Measurements from ENCODE around the gene HHAT. TPM values are rescaled to one million over a fixed set of nuclear protein-coding genes. Genes with fewer than 3 reads are reported as not detected.

The HHAT gene
- total and polyA plus RNA-seq, 7 donors, result 0.11 to 0.64 (median 0.16) TPM

GRCh38 chr1:210541680-210542358 lies 213.1 kb downstream of the HHAT start:
- no peaks in the 10 kb centered on the region for H3K36me3 ChIP-seq (ENCODE audit: insufficient read depth in 1 of 2, low read depth in 1 of 2)
- no peak for TF ChIP-seq CTCF (IDR thresholded peaks at IDR 0.05)
- WGBS, 3 donors, result 46 to 72% (median 63%) methylated on average over 6 of the region's 6 CpGs
- DNase-seq (no peak), ATAC-seq (no peak)
- no peaks in the 10 kb centered on the region for H3K27me3 ChIP-seq (ENCODE audit: insufficient read depth in 3 of 3, low read length in 2 of 3)
- no peaks in the 10 kb centered on the region for H3K4me1 ChIP-seq
- no peak overlapping the region for H3K27ac ChIP-seq
- intact Hi-C loops (cut with DNase I), result no loop called here
- H3K4me3 ChIP-seq, result no peak overlapping the region
- H3K9me3 ChIP-seq, result no peaks in the 10 kb centered on the region

- Histone ChIP-seq H3K9me3 (no peaks in the 10 kb centered on the region), H3K4me3 (no peak overlapping the region), H3K36me3 (ENCODE audit: insufficient read depth in 1 of 2, low read depth in 1 of 2) (no peaks in the 10 kb centered on the region), H3K27ac (no peak overlapping the region), H3K27me3 (ENCODE audit: insufficient read depth in 3 of 3, low read length in 2 of 3) (no peaks in the 10 kb centered on the region), H3K4me1 (no peaks in the 10 kb centered on the region)
- intact Hi-C loops (cut with DNase I), result no loop called here
- TF ChIP-seq CTCF (IDR thresholded peaks at IDR 0.05), result no peak
- ATAC-seq (no peak), DNase-seq (no peak)
- WGBS, 3 donors, result 90 to 93% (median 93%) methylated on average over 5 of the region's 5 CpGs
Measured at GRCh38 chr1:210551899-210552298, 223.2 kb downstream of the HHAT start.

GRCh38 chr1:210553711-210554110 lies 225.0 kb downstream of the HHAT start:
- intact Hi-C loops (cut with DNase I), result no loop called here
- TF ChIP-seq CTCF (IDR thresholded peaks at IDR 0.05), result no peak
- Histone ChIP-seq H3K4me1 (no peaks in the 10 kb centered on the region), H3K4me3 (no peak overlapping the region), H3K36me3 (ENCODE audit: insufficient read depth in 1 of 2, low read depth in 1 of 2) (no peaks in the 10 kb centered on the region), H3K27ac (no peak overlapping the region), H3K27me3 (ENCODE audit: insufficient read depth in 3 of 3, low read length in 2 of 3) (no peaks in the 10 kb centered on the region), H3K9me3 (no peaks in the 10 kb centered on the region)
- DNase-seq (no peak), ATAC-seq (no peak)
- 67 to 69% (median 68%) methylated on average over 5 of the region's 5 CpGs for WGBS, 3 donors

- no peak for TF ChIP-seq CTCF (IDR thresholded peaks at IDR 0.05)
- DNase-seq (no peak), ATAC-seq (no peak)
- no peaks in the 10 kb centered on the region for H3K36me3 ChIP-seq (ENCODE audit: insufficient read depth in 1 of 2, low read depth in 1 of 2)
- no peaks in the 10 kb centered on the region for H3K9me3 ChIP-seq
- 92 to 97% (median 95%) methylated on average over 5 of the region's 5 CpGs for WGBS, 3 donors
- intact Hi-C loops (cut with DNase I), result no loop called here
- no peak overlapping the region for H3K4me3 ChIP-seq
- no peaks in the 10 kb centered on the region for H3K4me1 ChIP-seq
- H3K27me3 ChIP-seq (ENCODE audit: insufficient read depth in 3 of 3, low read length in 2 of 3), result no peaks in the 10 kb centered on the region
- no peak overlapping the region for H3K27ac ChIP-seq
Measured at GRCh38 chr1:210554382-210554781, 225.7 kb downstream of the HHAT start.

GRCh38 chr1:210556475-210556874 lies 227.8 kb downstream of the HHAT start:
- Histone ChIP-seq H3K27ac (no peak overlapping the region), H3K9me3 (no peaks in the 10 kb centered on the region), H3K4me1 (no peaks in the 10 kb centered on the region), H3K27me3 (ENCODE audit: insufficient read depth in 3 of 3, low read length in 2 of 3) (no peaks in the 10 kb centered on the region), H3K36me3 (ENCODE audit: insufficient read depth in 1 of 2, low read depth in 1 of 2) (no peaks in the 10 kb centered on the region), H3K4me3 (no peak overlapping the region)
- ATAC-seq (no peak), DNase-seq (no peak)
- no peak for TF ChIP-seq CTCF (IDR thresholded peaks at IDR 0.05)
- WGBS, 3 donors, result 85 to 94% (median 93%) methylated on average over 1 of the region's 1 CpG
- intact Hi-C loops (cut with DNase I), result no loop called here
